Stimulated activated CD4-positive, alpha-beta T cell treated with anti-CD3 and anti-CD28 coated beads, TNF-alpha, amount 100 ng/mL, for 4 hours (primary cell): ENCODE results near the gene MAPRE2.

Source experiments
- DNase-seq, 3 experiments: peaks; one replicate each; pipeline ENCODE4 v3.0.0-alpha.2; 2020; ENCODE audit warnings: low read depth in 3 of 3

MAPRE2 gene

GRCh38 chr18:35040988-35041814 is at the start of gene MAPRE2:
Gene MAPRE2 (plus strand): TSS chr18:35041413. CDS start chr18:35041540, 127 bp downstream.
- DNase-seq = peak; percentile 98 to 100 (median 98)

- DNase-seq = no peak
Measured at GRCh38 chr18:34991561-34991960, 49.7 kb upstream of the MAPRE2 start.

- DNase-seq = no peak
Measured at GRCh38 chr18:34993289-34993688, 47.9 kb upstream of the MAPRE2 start.

GRCh38 chr18:34995746-34996145 is 45.5 kb upstream of the MAPRE2 start:
- no peak for DNase-seq

GRCh38 chr18:34998661-34999060 is 42.6 kb upstream of the MAPRE2 start:
- DNase-seq = no peak

DNA sequence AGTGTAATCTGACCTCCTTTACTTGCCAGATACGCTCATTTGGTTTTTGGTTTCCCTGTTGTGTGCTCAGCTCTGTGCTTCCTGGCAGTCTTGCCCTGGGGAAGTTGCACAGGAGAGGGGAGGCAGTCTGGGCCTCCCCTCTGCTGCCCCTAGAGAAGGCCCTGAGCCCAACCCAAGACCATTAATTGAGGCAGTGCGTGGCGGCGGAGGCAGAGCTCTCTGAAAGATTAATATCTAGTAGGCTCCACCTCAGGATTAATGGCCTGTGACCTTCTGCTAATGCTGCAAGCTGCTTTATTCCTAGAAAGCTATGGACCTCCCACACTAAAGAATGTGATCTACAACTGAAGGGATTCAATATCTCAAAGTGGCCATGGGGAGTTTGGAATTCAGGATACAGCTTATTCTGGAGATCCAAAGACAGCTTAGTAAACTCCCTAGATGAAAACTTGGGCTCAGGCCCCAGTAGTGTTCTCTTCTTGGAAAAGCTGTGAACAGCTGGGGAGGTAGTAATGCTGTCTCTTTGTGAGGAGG is 41.4 kb upstream of the MAPRE2 start:
- DNase-seq = no peak

DNA sequence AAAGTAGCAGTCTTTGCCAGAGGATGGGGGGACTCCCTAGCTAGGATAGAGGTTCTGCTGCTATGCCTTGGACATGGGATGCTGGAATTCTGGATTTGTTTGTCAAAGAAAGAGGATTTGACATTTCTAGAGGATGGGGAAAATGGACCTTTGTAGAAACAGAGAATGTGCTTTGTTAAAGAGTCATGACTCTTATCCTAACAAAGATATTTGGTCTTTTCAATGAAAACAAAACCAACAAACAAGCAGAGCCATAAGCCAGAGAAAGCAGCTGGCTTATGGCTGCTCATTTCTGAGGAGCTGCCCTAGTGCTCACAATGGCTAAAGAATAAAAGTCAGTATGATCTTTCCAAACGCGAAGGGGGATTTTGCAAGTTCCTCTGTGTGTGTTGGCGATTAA is 40.8 kb upstream of the MAPRE2 start:
- no peak for DNase-seq

DNA sequence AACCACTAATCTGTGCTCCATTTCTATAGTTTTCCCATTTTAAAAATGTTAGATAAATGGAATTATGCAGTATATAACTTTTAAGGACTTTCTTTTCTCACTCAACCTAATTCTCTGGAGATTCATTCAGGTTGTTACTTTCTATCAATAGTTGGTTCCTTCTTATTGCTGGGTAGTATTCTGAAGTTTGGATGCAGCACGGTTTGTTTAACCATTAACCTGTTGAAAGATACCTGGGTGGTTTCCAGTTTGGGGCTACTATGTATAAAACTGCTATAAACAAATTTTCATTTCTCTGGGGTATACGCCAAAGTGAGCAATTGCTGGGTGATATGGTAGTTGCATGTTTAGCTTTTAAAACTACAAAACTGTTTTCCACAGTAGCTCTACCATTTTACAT is 39.1 kb upstream of the MAPRE2 start:
- no peak for DNase-seq

GRCh38 chr18:35005963-35006577 is 35.1 kb upstream of the MAPRE2 start:
- DNase-seq = no peak

DNA sequence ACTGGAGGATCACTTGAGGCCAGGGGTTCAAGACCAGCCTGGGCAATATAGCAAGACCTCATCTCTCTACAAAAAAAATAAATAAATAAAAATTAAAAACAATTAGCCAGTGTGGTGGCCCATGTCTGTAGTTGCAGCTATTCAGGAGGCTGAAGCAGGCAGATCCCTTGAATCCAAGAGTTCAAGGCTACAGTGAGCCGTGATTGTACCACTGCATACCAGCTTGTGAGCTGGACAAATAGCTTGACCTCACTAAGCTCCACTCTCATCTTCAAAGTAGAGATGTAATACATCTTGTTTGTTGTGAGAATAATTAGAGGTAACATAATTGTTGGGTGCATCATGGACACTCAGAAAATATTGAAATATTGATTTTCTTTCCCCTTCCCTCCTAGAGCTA is 31.1 kb upstream of the MAPRE2 start:
- DNase-seq = no peak

GRCh38 chr18:35010993-35011392 is 30.2 kb upstream of the MAPRE2 start:
- no peak for DNase-seq

DNA sequence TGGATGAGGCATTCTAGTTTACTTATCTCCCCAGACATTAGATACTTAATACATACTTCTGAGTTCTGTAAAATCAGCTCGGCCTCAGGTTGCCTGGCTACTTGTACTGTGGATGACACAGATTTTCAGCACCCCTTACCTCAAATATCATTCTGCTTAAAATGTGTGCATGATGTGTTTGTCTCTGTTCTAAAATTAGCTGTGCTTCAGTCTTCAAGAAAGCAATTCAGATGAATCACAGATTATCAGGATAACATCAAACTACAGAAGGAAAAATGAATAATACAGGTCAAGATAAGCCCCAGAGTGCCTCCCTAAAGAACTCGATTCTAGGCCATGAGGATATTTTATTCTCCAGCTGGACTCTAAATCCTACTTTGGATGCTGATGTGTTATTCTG is 21.3 kb upstream of the MAPRE2 start:
- DNase-seq = no peak

DNA sequence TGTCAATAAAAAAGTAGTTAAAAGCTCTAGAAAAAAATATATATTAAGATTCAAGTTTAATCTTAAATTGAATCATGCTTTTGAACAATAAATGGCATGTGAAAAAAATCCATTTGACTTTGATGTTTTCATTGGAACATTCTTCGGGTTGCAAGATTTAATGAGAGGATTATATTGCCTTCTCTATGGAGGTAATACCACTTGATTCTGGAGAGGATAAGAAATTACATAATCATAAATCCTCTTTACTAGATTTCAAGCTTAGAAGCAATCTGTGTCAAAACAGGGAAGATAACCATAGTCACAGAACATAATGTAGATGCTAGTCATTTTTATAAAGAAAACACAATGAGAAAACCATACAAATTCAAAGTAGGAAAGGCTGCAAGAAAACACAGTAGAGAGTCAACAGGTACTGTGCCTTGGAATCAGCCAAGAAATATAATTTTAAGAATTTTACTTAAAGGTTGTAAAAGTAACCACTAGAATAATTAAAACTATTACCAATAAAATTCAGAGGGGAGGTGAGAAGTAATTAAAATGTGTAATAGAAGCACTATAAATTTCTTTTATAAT is 18.7 kb upstream of the MAPRE2 start:
- DNase-seq = no peak

GRCh38 chr18:35024196-35024595 is 17.0 kb upstream of the MAPRE2 start:
- no peak for DNase-seq

- DNase-seq = no peak
Measured at GRCh38 chr18:35024965-35025364, 16.2 kb upstream of the MAPRE2 start.

DNA sequence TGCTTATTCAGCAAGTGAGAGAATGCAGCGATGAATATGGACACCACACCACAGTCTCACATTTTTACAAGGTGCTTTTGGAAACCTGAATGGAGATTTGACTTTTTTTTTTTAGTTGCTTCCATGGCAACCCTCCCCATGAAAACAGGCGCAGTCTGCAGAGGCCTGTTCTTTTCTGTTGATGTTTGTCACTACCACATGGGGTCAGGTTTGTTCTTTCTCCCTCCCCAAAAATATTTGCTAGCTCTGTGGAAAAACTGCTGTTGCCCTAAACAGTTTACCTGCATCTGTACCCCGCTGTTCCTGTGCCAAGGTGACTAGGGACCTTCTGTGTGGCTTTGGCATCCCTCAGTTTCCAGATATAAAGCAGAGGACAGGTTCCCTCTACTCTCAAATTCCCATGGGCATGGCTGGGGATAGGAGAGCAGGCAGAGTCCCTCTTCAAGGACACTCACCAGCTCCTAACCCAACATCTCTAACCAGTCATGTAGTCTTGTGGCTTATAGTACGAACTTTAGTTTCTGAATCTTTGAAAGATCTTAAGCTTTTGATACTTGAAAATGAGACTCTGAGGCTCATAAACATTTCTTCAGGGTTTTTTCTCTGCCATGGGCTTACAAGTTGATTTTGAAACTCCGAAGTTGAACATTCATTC is 14.7 kb upstream of the MAPRE2 start:
- DNase-seq = no peak

DNA sequence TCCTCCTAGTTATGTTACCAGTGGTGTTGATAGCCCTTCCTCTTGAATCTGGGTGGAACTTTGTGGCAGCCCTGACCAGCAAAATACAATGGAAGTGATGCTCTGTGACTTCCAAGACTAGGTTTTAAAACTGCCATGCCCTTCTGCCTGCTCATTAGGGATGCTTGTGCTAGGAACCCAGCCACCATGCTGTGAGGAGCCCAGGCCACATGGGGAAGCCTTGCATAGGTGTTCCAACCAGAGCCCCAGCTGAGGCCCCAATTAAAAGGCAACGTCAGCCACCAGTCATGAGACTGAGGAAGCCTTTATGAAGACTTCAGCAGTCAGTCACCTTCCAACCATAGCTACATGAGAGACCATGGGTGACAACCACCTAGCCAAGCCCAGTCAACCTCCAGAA is 14.0 kb upstream of the MAPRE2 start:
- no peak for DNase-seq

DNA sequence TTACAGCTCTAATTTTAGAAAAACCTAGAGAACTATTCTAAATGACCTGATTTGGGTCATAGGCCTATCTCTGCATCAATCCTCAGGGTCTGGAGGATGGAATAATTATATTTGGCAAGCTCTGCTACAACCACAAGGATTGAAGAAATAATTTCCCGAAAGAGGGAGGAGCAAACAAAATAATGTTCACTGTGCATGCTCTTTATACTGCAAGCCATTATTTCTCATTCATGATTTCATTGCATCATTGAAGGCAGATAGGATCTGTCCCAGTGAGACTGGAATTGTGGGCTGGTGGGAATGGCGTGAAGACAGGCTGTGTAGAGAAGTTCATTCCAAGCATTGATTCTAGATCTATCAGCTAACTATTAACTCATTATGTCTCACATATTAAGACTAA is 12.7 kb upstream of the MAPRE2 start:
- no peak for DNase-seq

GRCh38 chr18:35029103-35029502 is 12.1 kb upstream of the MAPRE2 start:
- no peak for DNase-seq

DNA sequence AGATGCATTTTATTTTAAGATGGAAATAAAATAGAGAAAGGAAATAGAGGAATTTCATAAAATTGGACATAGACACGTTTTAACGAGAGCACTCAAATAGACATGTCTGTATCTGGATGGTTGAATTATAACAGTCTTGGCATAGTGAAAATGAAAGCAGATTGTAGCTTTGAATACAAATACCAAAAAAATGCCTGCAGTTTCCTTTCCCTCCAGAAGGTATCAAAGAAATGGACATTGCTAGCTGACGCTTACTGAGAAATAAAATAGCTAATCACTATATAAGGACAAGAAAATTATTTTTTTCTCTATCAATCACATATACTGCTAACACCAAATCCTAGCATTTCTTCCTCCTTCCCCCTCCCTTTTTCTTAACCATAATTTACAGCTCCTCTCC is 11.4 kb upstream of the MAPRE2 start:
- DNase-seq = no peak

DNA sequence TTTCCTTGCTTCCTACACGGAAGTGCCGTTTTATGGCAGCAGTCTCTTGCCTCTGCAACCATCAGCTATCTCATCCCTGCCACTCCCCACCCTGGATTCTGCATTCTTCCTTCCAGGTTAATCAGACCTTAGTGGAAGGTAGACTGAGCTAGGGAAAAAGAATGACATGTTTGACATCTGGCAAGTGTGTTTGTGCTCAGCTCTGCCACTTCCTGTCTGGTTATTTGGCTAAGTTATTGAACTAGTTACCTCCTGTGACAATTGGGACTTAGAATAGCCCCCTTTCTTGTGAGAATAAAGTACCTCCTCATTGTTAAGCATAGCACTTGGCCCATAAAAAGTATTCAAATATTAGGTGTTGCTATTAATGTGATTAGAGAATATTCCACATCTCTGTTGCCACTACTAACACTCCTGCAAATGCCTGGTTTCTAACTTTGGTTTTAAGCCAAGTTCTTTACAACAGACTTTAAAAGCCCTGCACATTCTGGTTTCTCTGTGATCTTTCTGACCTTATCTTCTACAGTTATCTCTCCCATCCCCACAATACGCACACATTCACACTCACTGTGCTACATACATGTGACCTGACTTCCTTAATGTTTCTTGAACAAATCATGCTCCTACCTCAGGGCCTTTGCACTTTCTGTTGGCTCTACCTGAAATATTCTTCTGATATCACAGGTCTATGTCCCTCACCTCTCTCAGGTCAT is 10.8 kb upstream of the MAPRE2 start:
- DNase-seq = no peak

DNA sequence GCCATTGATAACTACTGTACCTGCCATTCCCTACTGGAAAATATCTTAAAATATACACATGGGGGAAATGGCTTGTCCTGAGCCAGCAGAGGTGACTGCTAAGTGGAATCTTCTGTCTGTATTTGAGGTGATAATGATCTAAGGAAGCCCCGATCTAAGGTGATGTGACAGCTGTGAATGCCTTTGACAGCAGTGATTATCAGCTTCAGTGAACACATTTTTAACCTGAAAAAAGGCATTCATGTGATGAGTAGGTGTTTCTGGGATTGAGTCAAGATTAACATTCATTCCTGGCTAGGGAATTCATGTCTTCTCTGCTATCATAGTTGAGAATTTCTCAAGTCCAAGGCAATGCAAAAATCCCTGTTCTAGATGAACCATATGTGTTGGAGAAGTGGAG is 9.1 kb upstream of the MAPRE2 start:
- DNase-seq = no peak
